ENCODE results near the gene DCST2. TPM values are rescaled to one million over a fixed set of nuclear protein-coding genes. Genes with fewer than 3 reads are reported as not detected.

The DCST2 gene
- total and polyA plus RNA-seq, 9 of the 15 experiments (the other 6 are each of a cell fraction or from before 2014, with no cell fraction given) = 0.09 to 0.49 (median 0.11) TPM; not detected in 3

- TF ChIP-seq ZNF644 (tag; IDR thresholded peaks at IDR 0.05; ENCODE audit: low read depth) (no peak), ZNF778 (CRISPR knock-in tag; IDR thresholded peaks at IDR 0.05) (no peak), CTCF (IDR thresholded peaks at IDR 0.05 in 2 of 3, conservative IDR thresholded peaks at IDR 0.05 in 1 of 3; ENCODE audit: insufficient read depth in 2 of 3, low read depth in 1 of 3, low read length in 3 of 3) (0 out of 6 replicates have a peak, but pooled peaks of 1 of the 3 experiments have one; percentile 6), NR1H2 (CRISPR knock-in tag; IDR thresholded peaks at IDR 0.05) (no peak), RHOXF2B (CRISPR knock-in tag; conservative IDR thresholded peaks at IDR 0.05) (no peak), EWSR1 (IDR thresholded peaks at IDR 0.05; ENCODE audit: borderline replicate concordance, low read depth, partially characterized antibody) (no peak), ZNF79 (CRISPR knock-in tag; IDR thresholded peaks at IDR 0.05; ENCODE audit: low read depth) (no peak), STAT5A (IDR thresholded peaks at IDR 0.05; ENCODE audit: borderline replicate concordance, low read length) (no peak), NR4A1 (CRISPR knock-in tag; IDR thresholded peaks at IDR 0.05) (no peak), NR4A1 (tag; IDR thresholded peaks at IDR 0.05) (no peak), KDM5B (IDR thresholded peaks at IDR 0.05; ENCODE audit: insufficient replicate concordance, low read depth, low read length) (peak; percentile 63), NCOR1 (IDR thresholded peaks at IDR 0.05) (no peak), ZNF197 (CRISPR knock-in tag; IDR thresholded peaks at IDR 0.05; ENCODE audit: low read depth) (no peak), ZNF23 (CRISPR knock-in tag; IDR thresholded peaks at IDR 0.05) (no peak), DDX20 (tag; IDR thresholded peaks at IDR 0.05; ENCODE audit: low read depth) (no peak), ZNF717 (CRISPR knock-in tag; IDR thresholded peaks at IDR 0.05) (no peak)
- TF ChIP-seq, protein P1, sequence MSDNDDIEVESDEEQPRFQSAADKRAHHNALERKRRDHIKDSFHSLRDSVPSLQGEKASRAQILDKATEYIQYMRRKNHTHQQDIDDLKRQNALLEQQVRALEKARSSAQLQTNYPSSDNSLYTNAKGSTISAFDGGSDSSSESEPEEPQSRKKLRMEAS (CRISPR knock-in tag; IDR thresholded peaks at IDR 0.05) = peak; percentile 97
- TF ChIP-seq, protein P2, sequence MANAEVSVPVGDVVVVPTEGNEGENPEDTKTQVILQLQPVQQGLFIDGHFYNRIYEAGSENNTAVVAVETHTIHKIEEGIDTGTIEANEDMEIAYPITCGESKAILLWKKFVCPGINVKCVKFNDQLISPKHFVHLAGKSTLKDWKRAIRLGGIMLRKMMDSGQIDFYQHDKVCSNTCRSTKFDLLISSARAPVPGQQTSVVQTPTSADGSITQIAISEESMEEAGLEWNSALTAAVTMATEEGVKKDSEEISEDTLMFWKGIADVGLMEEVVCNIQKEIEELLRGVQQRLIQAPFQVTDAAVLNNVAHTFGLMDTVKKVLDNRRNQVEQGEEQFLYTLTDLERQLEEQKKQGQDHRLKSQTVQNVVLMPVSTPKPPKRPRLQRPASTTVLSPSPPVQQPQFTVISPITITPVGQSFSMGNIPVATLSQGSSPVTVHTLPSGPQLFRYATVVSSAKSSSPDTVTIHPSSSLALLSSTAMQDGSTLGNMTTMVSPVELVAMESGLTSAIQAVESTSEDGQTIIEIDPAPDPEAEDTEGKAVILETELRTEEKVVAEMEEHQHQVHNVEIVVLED (CRISPR knock-in tag; IDR thresholded peaks at IDR 0.05) = no peak
- TF ChIP-seq, protein P3, sequence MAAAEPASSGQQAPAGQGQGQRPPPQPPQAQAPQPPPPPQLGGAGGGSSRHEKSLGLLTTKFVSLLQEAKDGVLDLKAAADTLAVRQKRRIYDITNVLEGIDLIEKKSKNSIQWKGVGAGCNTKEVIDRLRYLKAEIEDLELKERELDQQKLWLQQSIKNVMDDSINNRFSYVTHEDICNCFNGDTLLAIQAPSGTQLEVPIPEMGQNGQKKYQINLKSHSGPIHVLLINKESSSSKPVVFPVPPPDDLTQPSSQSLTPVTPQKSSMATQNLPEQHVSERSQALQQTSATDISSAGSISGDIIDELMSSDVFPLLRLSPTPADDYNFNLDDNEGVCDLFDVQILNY (CRISPR knock-in tag; IDR thresholded peaks at IDR 0.05) = no peak
- TF ChIP-seq, protein P4, sequence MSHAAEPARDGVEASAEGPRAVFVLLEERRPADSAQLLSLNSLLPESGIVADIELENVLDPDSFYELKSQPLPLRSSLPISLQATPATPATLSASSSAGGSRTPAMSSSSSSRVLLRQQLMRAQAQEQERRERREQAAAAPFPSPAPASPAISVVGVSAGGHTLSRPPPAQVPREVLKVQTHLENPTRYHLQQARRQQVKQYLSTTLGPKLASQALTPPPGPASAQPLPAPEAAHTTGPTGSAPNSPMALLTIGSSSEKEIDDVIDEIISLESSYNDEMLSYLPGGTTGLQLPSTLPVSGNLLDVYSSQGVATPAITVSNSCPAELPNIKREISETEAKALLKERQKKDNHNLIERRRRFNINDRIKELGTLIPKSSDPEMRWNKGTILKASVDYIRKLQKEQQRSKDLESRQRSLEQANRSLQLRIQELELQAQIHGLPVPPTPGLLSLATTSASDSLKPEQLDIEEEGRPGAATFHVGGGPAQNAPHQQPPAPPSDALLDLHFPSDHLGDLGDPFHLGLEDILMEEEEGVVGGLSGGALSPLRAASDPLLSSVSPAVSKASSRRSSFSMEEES (CRISPR knock-in tag; IDR thresholded peaks at IDR 0.05) = peak; percentile 85
Measured at GRCh38 chr1:154982897-154983648, 50.5 kb downstream of the DCST2 start, which contains the start of gene FLAD1 (continued).

Measured in K562 (cell line).